ENCODE measurements around the gene CELA3B. TPM values are rescaled to one million over a fixed set of nuclear protein-coding genes. Genes with fewer than 3 reads are reported as not detected.

Gene CELA3B
- total and polyA plus RNA-seq, 2 of the 8 experiments (the other 6 are each of a cell fraction or from before 2014, with no cell fraction given): not detected

- peak overlapping the region; percentile 92 for H2BK20ac ChIP-seq (ENCODE audit: low read length)
- no peak overlapping the region for H2BK120ac ChIP-seq (replicated peaks; ENCODE audit: low read depth, low read length)
- CTCF ChIA-PET (ENCODE audit: partially characterized antibody): interaction anchor here (1.0 to 1.3 kb wide), 4 partner anchors 21 to 129 kb away, joined by 3 to 5 read pairs (median 4); no protein-coding TSS in a partner anchor
- H2BK12ac ChIP-seq (ENCODE audit: low read depth, low read length): peak overlapping the region; percentile 84; the same call in 1 of the 2 replicates
- no peak overlapping the region for H3K4ac ChIP-seq (replicated peaks; ENCODE audit: insufficient read length, low read depth, low read length)
- POLR2A ChIA-PET (ENCODE audit: partially characterized antibody): interaction anchor here (0.7 to 4.7 kb wide), 5 partner anchors 9 to 268 kb away, joined by 3 to 36 read pairs (median 24); no protein-coding TSS in a partner anchor
- peaks cover 0 to 2% (median 0%) of the 10 kb centered on the region in 4 experiments; a peak in 3 of 7 replicates for H3K27me3 ChIP-seq (replicated peaks in 1 of 4; ENCODE audit: control insufficient read depth in 3 of 4, extremely low read depth in 1 of 4, insufficient read depth in 3 of 4, low read length in 3 of 4)
- H4K91ac ChIP-seq (replicated peaks; ENCODE audit: insufficient read length, low read length): no peak overlapping the region
- H4K8ac ChIP-seq (ENCODE audit: extremely low read depth, insufficient read depth, low read length): no peak overlapping the region
- 78% methylated on average over 10 of the region's 10 CpGs; no CpG with 5 or more reads in 1 of the 2 experiments for WGBS, 2 experiments (ENCODE audit: extremely low coverage in 1 of 2, insufficient coverage in 1 of 2, insufficient read length in 1 of 2, insufficient replicate concordance in 2 of 2, low coverage in 1 of 2, low lambda C conversion rate in 2 of 2, missing lambda C conversion rate in 1 of 2)
- H2AK5ac ChIP-seq (ENCODE audit: low read depth, low read length): no peak overlapping the region
- no peaks in the 10 kb centered on the region for H4K20me1 ChIP-seq (replicated peaks in 1 of 2; ENCODE audit: control insufficient read depth in 1 of 2, insufficient read depth in 2 of 2, low read length in 2 of 2)
- no peaks in the 10 kb centered on the region for H3K36me3 ChIP-seq (ENCODE audit: control insufficient read depth in 2 of 4, insufficient read depth in 4 of 4, low read length in 3 of 4)
- H2AFZ ChIP-seq (ENCODE audit: low read length): no peak overlapping the region
- no peak for DNase-seq (ENCODE audit: low read depth in 1 of 2, low spot score in 2 of 2)
- no peak overlapping the region for H3K4me3 ChIP-seq (ENCODE audit: extremely low read depth in 1 of 4, insufficient read depth in 2 of 4, low read depth in 3 of 4, low read length in 4 of 4)
- peaks cover 4% of the 10 kb centered on the region; the same call in 1 of the 2 replicates for H3K23me2 ChIP-seq (ENCODE audit: low read depth, low read length)
- H2BK15ac ChIP-seq (ENCODE audit: low read length): no peak overlapping the region; the same call in 1 of the 2 replicates
- H3K27ac ChIP-seq (ENCODE audit: low read depth, low read length): no peak overlapping the region
- H3K4me1 ChIP-seq (replicated peaks in 1 of 4; ENCODE audit: control insufficient read depth in 3 of 4, insufficient read depth in 4 of 4, low read length in 3 of 4): peaks cover 5 to 27% (median 14%) of the 10 kb centered on the region in 4 experiments
- no peak overlapping the region for H4K5ac ChIP-seq (ENCODE audit: insufficient read length, low read depth, low read length)
- no peaks in the 10 kb centered on the region for H3K79me1 ChIP-seq (ENCODE audit: low read depth, low read length)
- no peak overlapping the region for H3K23ac ChIP-seq (ENCODE audit: insufficient read length)
- no peaks in the 10 kb centered on the region for H3K9me3 ChIP-seq (ENCODE audit: insufficient read depth in 2 of 2, low read depth in 1 of 2, low read length in 1 of 2)
- FAIRE-seq: no peak
- no peaks in the 10 kb centered on the region for H3K79me2 ChIP-seq (ENCODE audit: control insufficient read depth in 1 of 2, insufficient read depth in 2 of 2, low read length in 2 of 2)
- H3K56ac ChIP-seq (replicated peaks; ENCODE audit: insufficient read length, low read depth, low read length): no peak overlapping the region
- H2BK5ac ChIP-seq (ENCODE audit: low read depth, low read length): 0 out of 2 replicates have a peak overlapping the region, but pooled peaks have one; percentile 23
- TF ChIP-seq SAP30 (IDR thresholded peaks at IDR 0.05; ENCODE audit: insufficient read depth, insufficient replicate concordance, low read length) (no peak), TEAD4 (IDR thresholded peaks at IDR 0.05; ENCODE audit: low read depth, low read length) (peak; percentile 73)
- no peak overlapping the region for H3K9ac ChIP-seq (replicated peaks in 1 of 4; ENCODE audit: extremely low read depth in 1 of 4, low read depth in 3 of 4, low read length in 3 of 4)
- H3K4me2 ChIP-seq (ENCODE audit: insufficient read depth in 1 of 2, low read depth in 2 of 2, low read length in 2 of 2): no peak overlapping the region
- H3K14ac ChIP-seq (ENCODE audit: insufficient read length): no peak overlapping the region
- peak overlapping the region; percentile 28; the same call in 1 of the 2 replicates for H3K18ac ChIP-seq (ENCODE audit: extremely low read depth, low read length)
These were observed 34.4 kb upstream of the CELA3B start for GRCh38 chr1:21942464-21942863.

Data from H1 (cell line).